CD14-positive monocyte (primary cell): Measurements from ENCODE around the gene FAM120A. TPM values are rescaled to one million over a fixed set of nuclear protein-coding genes. Genes with fewer than 3 reads are reported as not detected.

Experiments used
- DNase-seq, 3 donors: peaks; one replicate each; pipeline ENCODE4 v3.0.0-alpha.2; 2011 to 2022
- H2AFZ ChIP-seq: 2 replicates; pipeline ENCODE4 v1.6.0; 2012; ENCODE audit warnings: mild to moderate bottlenecking, low read depth, low read length, inconsistent platforms; ENCODE audit not compliant: insufficient read depth, poor library complexity, severe bottlenecking
- H3K27ac ChIP-seq, 2 donors: 1 replicate in 1 of 2; 2 replicates in 1 of 2; pipeline ENCODE4 v1.5.1; 2012 to 2013; ENCODE audit warnings: low read length in 2 of 2, control low read depth in 1 of 2, inconsistent platforms in 1 of 2, low read depth in 1 of 2, mild to moderate bottlenecking in 1 of 2
- H3K27me3 ChIP-seq, 2 donors: one replicate each; pipeline versions ENCODE4 v1.6.0 to v1.6.1; 2011 to 2013; ENCODE audit warnings: low read length in 2 of 2; ENCODE audit not compliant: control insufficient read depth in 2 of 2, insufficient read depth in 2 of 2
- H3K36me3 ChIP-seq, 2 donors: replicated peaks in 1 of 2; 1 replicate in 1 of 2; 2 replicates in 1 of 2; pipeline versions ENCODE4 v1.5.1 to v1.6.1; 2012 to 2013; ENCODE audit warnings: low read length in 2 of 2, control low read depth in 1 of 2, inconsistent platforms in 1 of 2, mild to moderate bottlenecking in 1 of 2; ENCODE audit not compliant: insufficient read depth in 2 of 2, control insufficient read depth in 1 of 2
- H3K4me1 ChIP-seq, 2 donors: 1 replicate in 1 of 2; 2 replicates in 1 of 2; pipeline versions ENCODE4 v1.5.1 to v1.6.1; 2012 to 2013; ENCODE audit warnings: low read length in 2 of 2, control low read depth in 1 of 2, inconsistent platforms in 1 of 2, mild to moderate bottlenecking in 1 of 2, moderate library complexity in 1 of 2; ENCODE audit not compliant: insufficient read depth in 2 of 2, control insufficient read depth in 1 of 2
- H3K4me2 ChIP-seq: replicated peaks from 2 replicates; pipeline ENCODE3; 2012; ENCODE audit warnings: low read length, moderate library complexity, mild to moderate bottlenecking; ENCODE audit not compliant: poor library complexity, severe bottlenecking; ENCODE audit errors: extremely low read depth
- H3K4me3 ChIP-seq, 3 experiments: fragments of 200-600 bp in 1 of 3; sonication (generic) in 1 of 3; replicated peaks in 1 of 3; 1 replicate in 2 of 3; 2 replicates in 1 of 3; pipeline ENCODE4 v1.5.1; 2011 to 2013; ENCODE audit warnings: low read length in 3 of 3, mild to moderate bottlenecking in 3 of 3, control low read depth in 2 of 3, low read depth in 2 of 3, inconsistent platforms in 1 of 3, moderate library complexity in 1 of 3
- H3K79me2 ChIP-seq: 2 replicates; pipeline ENCODE4 v1.6.0; 2012; ENCODE audit warnings: mild to moderate bottlenecking, control low read depth, inconsistent platforms, low read length, moderate library complexity; ENCODE audit not compliant: insufficient read depth
- H3K9ac ChIP-seq: 2 replicates; pipeline ENCODE4 v1.6.0; 2017; ENCODE audit warnings: low read length, mild to moderate bottlenecking; ENCODE audit not compliant: insufficient read depth, poor library complexity, severe bottlenecking
- H3K9me3 ChIP-seq, 2 donors: replicated peaks in 1 of 2; 1 replicate in 1 of 2; 2 replicates in 1 of 2; pipeline versions ENCODE4 v1.5.1 to v1.6.1; 2012 to 2013; ENCODE audit warnings: low read length in 2 of 2, control low read depth in 1 of 2; ENCODE audit not compliant: control insufficient read depth in 1 of 2, insufficient read depth in 1 of 2
- H4K20me1 ChIP-seq: 2 replicates; pipeline ENCODE4 v1.6.0; 2012; ENCODE audit warnings: mild to moderate bottlenecking, low read length, control low read depth, moderate library complexity; ENCODE audit not compliant: insufficient read depth
- H3K27ac Mint-ChIP-seq, 7 donors: one replicate each; pipeline ENCODE4 v1.8.0; 2020; ENCODE audit warnings: mild to moderate bottlenecking in 7 of 7, mixed read lengths in 7 of 7, moderate library complexity in 6 of 7, inconsistent platforms in 2 of 7
- H3K27me3 Mint-ChIP-seq, 3 donors: one replicate each; pipeline ENCODE4 v1.8.0; 2021 to 2022; ENCODE audit warnings: low read depth in 3 of 3, mild to moderate bottlenecking in 3 of 3, mixed read lengths in 3 of 3, moderate library complexity in 3 of 3, inconsistent platforms in 1 of 3
- H3K36me3 Mint-ChIP-seq, 2 donors: one replicate each; pipeline ENCODE4 v1.8.0; 2020; ENCODE audit warnings: mixed read lengths in 2 of 2, inconsistent platforms in 1 of 2, mild to moderate bottlenecking in 1 of 2
- H3K4me1 Mint-ChIP-seq: one replicate; pipeline ENCODE4 v1.8.0; 2020; ENCODE audit warnings: mild to moderate bottlenecking, mixed read lengths
- H3K4me3 Mint-ChIP-seq, 2 donors: one replicate each; pipeline ENCODE4 v1.8.0; 2020; ENCODE audit warnings: mild to moderate bottlenecking in 2 of 2, mixed read lengths in 2 of 2, moderate library complexity in 1 of 2
- H3K9me3 Mint-ChIP-seq, 7 donors: one replicate each; pipeline ENCODE4 v1.8.0; 2020 to 2022; ENCODE audit warnings: mixed read lengths in 7 of 7, mild to moderate bottlenecking in 6 of 7, moderate library complexity in 6 of 7, inconsistent platforms in 2 of 7
- whole genome bisulfite sequencing: methylation state at CpG from one replicate; pipeline ENCODE4 v1.1.5; 2013; ENCODE audit warnings: missing lambda C conversion rate; ENCODE audit not compliant: insufficient coverage; 5-methylcytosine and 5-hydroxymethylcytosine counted together
- intact Hi-C, 2 donors: fragments of 100-400 bp; cut with micrococcal nuclease; formaldehyde crosslinking; loops; one replicate each; pipeline versions ENCODE4 v1.15.0 to v1.15.1; 2023
- polyA plus RNA-seq, 3 donors: library from polyadenylated mRNA; depleted of rRNA in 1 of 3; unstranded in 2 of 3; stranded (reverse) in 1 of 3; fragments of 300-500 nt in 2 of 3; fragments of >200 nt in 1 of 3; fragmentation: Illumina TruSeq in 2 of 3; gene quantifications; 1 replicate in 2 of 3; 2 replicates in 1 of 3; pipeline ENCODE4 v1.2.3, GENCODE V29; 2012 to 2021
- TF ChIP-seq, protein P1 (sequence below): fragments of 200-600 bp; IDR thresholded peaks from one replicate; pipeline ENCODE4 v1.8.0; 2022; ENCODE audit warnings: antibody characterized with exemption, mild to moderate bottlenecking

FAM120A gene
- polyA plus RNA-seq, 3 donors: 10.4 to 76.6 (median 12.7) TPM

DNA sequence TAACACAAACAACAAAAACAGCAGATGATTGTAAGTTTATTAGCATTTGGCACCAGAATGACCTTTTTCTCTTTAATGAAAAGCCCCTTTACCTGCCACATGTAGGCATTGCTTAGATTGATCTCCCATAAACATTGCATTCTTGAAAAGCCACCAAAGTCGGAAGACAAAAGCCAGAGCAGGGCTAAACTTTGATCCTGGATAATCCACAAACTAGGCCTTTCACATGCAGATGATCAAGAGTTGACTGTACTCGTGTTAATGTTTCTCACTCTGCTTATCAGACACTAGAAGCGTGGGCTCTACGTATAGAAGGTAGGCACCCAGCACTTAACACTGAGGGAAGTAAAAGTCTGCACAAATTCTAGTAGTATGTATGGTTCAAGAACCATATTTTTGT lies 103.9 kb downstream of the FAM120A start:
- Mint-ChIP-seq H3K36me3 (peaks cover 83 to 92% of the 10 kb centered on the region in 2 donors), H3K27ac (no peak overlapping the region)

DNA sequence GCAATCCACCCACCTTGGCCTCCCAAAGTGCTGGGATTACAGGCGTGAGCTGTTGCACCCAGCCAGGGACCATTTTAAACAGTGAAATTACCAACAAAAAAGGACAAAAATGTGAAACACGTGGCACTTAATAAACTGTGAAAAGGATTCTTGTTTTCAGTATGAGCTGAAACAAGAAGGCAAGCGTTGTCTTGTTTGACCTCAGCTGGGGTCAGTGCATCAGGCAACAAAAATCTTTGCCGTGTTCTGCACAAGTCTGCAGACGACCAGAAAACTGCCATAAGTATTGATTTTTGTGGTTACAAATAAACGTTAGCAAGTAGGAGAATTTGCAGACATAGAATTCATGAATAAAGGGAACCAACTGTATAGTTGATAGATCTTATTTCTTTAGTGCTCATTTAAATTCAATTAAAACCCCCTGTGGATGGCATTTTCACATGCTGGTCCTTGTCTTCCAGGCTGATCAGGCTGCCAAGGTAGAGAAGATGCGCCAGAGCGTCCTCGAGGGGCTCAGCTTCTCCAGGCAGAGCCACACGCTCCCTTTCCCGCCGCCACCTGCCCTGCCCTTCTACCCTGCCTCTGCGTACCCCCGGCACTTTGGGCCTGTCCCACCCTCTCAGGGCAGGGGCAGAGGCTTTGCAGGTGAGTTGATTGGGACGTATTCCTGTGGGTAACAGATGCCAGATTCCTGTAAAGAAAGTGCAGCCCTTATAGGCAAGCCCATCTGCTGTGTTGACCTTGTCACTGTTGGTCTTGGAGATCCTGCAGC lies 106.1 kb downstream of the FAM120A start:
- H3K36me3 ChIP-seq: peaks cover 89 to 97% of the 10 kb centered on the region in 2 donors
- H3K4me1 Mint-ChIP-seq: no peaks in the 10 kb centered on the region
- H3K4me1 ChIP-seq: no peaks in the 10 kb centered on the region
- H4K20me1 ChIP-seq: peaks cover 6% of the 10 kb centered on the region
- H3K9me3 Mint-ChIP-seq: peaks cover 0 to 2% (median 0%) of the 10 kb centered on the region in 7 donors
- no peak overlapping the region for H3K27ac ChIP-seq
- no peaks in the 10 kb centered on the region for H3K79me2 ChIP-seq
- H3K4me3 ChIP-seq: no peak overlapping the region
- H3K36me3 Mint-ChIP-seq: peaks cover 79 to 90% of the 10 kb centered on the region in 2 donors
- peak overlapping the region in 1 of 7 donors; percentile 8 for H3K27ac Mint-ChIP-seq
- H3K9me3 ChIP-seq: no peaks in the 10 kb centered on the region
- H3K9ac ChIP-seq: no peak overlapping the region
- H3K27me3 ChIP-seq: no peaks in the 10 kb centered on the region
- TF ChIP-seq, protein P1, sequence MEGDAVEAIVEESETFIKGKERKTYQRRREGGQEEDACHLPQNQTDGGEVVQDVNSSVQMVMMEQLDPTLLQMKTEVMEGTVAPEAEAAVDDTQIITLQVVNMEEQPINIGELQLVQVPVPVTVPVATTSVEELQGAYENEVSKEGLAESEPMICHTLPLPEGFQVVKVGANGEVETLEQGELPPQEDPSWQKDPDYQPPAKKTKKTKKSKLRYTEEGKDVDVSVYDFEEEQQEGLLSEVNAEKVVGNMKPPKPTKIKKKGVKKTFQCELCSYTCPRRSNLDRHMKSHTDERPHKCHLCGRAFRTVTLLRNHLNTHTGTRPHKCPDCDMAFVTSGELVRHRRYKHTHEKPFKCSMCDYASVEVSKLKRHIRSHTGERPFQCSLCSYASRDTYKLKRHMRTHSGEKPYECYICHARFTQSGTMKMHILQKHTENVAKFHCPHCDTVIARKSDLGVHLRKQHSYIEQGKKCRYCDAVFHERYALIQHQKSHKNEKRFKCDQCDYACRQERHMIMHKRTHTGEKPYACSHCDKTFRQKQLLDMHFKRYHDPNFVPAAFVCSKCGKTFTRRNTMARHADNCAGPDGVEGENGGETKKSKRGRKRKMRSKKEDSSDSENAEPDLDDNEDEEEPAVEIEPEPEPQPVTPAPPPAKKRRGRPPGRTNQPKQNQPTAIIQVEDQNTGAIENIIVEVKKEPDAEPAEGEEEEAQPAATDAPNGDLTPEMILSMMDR: no peak
- over 99% methylated on average over 12 of the region's 15 CpGs for WGBS
- no peaks in the 10 kb centered on the region for H3K27me3 Mint-ChIP-seq
- H3K4me2 ChIP-seq: no peak overlapping the region
- no peak overlapping the region for H3K4me3 Mint-ChIP-seq
- intact Hi-C loops: no loop called here
- no peak overlapping the region for H2AFZ ChIP-seq
- DNase-seq: no peak

More for the DNA sequence above, 103.9 kb downstream of the FAM120A start:
- H3K4me3 Mint-ChIP-seq: no peak overlapping the region
- H3K4me1 ChIP-seq: no peaks in the 10 kb centered on the region
- peaks cover 80 to 98% of the 10 kb centered on the region in 2 donors for H3K36me3 ChIP-seq
- intact Hi-C loops: no loop called here
- no peak overlapping the region for H3K27ac ChIP-seq
- H3K27me3 Mint-ChIP-seq: no peaks in the 10 kb centered on the region
- TF ChIP-seq, protein P1: no peak
- no peak overlapping the region for H2AFZ ChIP-seq
- no peaks in the 10 kb centered on the region for H3K9me3 ChIP-seq
- peaks cover 0 to 2% (median 0%) of the 10 kb centered on the region in 7 donors for H3K9me3 Mint-ChIP-seq
- no peak for DNase-seq
- H3K9ac ChIP-seq: no peak overlapping the region
- no peaks in the 10 kb centered on the region for H3K79me2 ChIP-seq
- no peak overlapping the region for H3K4me2 ChIP-seq
- WGBS: 100% methylated on average over 1 of the region's 4 CpGs
- H3K4me1 Mint-ChIP-seq: peaks cover 2% of the 10 kb centered on the region
- no peak overlapping the region for H3K4me3 ChIP-seq
- H3K27me3 ChIP-seq: no peaks in the 10 kb centered on the region
- H4K20me1 ChIP-seq: peaks cover 6% of the 10 kb centered on the region
